Endothelial cell of umbilical vein (primary cell): ENCODE results near the gene NBR1.
"Not testable (repeated sequence)": the region's sequence is repeated elsewhere in the genome, so short reads cannot be mapped to it uniquely, and the experiment has no call there.

Source experiments
- EZH2 ChIP-seq: IDR thresholded peaks from 2 replicates; pipeline ENCODE4 v1.6.1; 2012; ENCODE audit warnings: borderline replicate concordance, low read depth, mild to moderate bottlenecking, moderate library complexity, low read length, inconsistent platforms; ENCODE audit not compliant: severe bottlenecking
- FOS ChIP-seq: IDR thresholded peaks from 2 replicates; pipeline ENCODE4 v1.6.1; 2011; ENCODE audit warnings: mild to moderate bottlenecking, low read length, moderate library complexity, borderline replicate concordance; ENCODE audit not compliant: insufficient read depth
- GATA2 ChIP-seq: IDR thresholded peaks from 2 replicates; pipeline ENCODE4 v1.7.0; 2011; ENCODE audit warnings: low read depth, mild to moderate bottlenecking, moderate library complexity, mixed read lengths, low read length; ENCODE audit not compliant: insufficient read length, insufficient read depth
- JUN ChIP-seq: IDR thresholded peaks from 2 replicates; pipeline ENCODE4 v1.6.1; 2011; ENCODE audit warnings: borderline replicate concordance, low read depth; ENCODE audit not compliant: insufficient read length, insufficient read depth
- MYC ChIP-seq: IDR thresholded peaks from one replicate; pipeline ENCODE4 v1.6.1; 2011; ENCODE audit warnings: mild to moderate bottlenecking, low read depth, low read length
- POLR2A ChIP-seq: IDR thresholded peaks from 2 replicates; pipeline ENCODE4 v1.6.1; 2012; ENCODE audit warnings: low read depth, mild to moderate bottlenecking, control low read depth, low read length
- POLR2AphosphoS5 ChIP-seq: IDR thresholded peaks from 2 replicates; pipeline ENCODE4 v1.6.1; 2012; ENCODE audit warnings: low read depth, mild to moderate bottlenecking, control low read depth, low read length, moderate library complexity; ENCODE audit not compliant: insufficient read depth
- TF ChIP-seq, protein P1 (sequence below), 2 donors: IDR thresholded peaks; 1 replicate in 1 of 2; 2 replicates in 1 of 2; pipeline ENCODE4 v1.5.1; 2011; ENCODE audit warnings: low read length in 2 of 2, mild to moderate bottlenecking in 2 of 2, moderate library complexity in 2 of 2, control low read depth in 1 of 2, inconsistent platforms in 1 of 2, low read depth in 1 of 2; ENCODE audit not compliant: insufficient read depth in 1 of 2; ENCODE audit errors: extremely low read depth in 1 of 2
- TF ChIP-seq, protein P2 (sequence below): IDR thresholded peaks from 2 replicates; pipeline ENCODE4 v1.6.1; 2011; ENCODE audit not compliant: insufficient read depth, insufficient read length

DNA sequence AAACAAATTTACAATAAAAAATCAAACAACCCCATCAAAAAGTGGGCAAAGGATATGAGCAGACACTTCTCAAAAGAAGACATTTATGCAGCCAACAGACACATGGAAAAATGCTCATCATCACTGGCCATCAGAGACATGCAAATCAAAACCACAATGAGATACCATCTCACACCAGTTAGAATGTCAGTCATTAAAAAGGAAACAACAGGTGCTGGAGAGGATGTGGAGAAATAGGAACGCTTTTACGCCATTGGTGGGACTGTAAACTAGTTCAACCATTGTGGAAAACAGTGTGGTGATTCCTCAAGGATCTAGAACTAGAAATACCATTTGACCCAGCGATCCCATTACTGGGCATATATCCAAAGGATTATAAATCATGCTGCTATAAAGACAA is 34.4 kb upstream of the NBR1 start:
- TF ChIP-seq, protein P1, sequence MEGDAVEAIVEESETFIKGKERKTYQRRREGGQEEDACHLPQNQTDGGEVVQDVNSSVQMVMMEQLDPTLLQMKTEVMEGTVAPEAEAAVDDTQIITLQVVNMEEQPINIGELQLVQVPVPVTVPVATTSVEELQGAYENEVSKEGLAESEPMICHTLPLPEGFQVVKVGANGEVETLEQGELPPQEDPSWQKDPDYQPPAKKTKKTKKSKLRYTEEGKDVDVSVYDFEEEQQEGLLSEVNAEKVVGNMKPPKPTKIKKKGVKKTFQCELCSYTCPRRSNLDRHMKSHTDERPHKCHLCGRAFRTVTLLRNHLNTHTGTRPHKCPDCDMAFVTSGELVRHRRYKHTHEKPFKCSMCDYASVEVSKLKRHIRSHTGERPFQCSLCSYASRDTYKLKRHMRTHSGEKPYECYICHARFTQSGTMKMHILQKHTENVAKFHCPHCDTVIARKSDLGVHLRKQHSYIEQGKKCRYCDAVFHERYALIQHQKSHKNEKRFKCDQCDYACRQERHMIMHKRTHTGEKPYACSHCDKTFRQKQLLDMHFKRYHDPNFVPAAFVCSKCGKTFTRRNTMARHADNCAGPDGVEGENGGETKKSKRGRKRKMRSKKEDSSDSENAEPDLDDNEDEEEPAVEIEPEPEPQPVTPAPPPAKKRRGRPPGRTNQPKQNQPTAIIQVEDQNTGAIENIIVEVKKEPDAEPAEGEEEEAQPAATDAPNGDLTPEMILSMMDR (IDR thresholded peaks at IDR 0.05; ENCODE audit: extremely low read depth in 1 of 2, insufficient read depth in 1 of 2, low read depth in 1 of 2, low read length in 2 of 2), result not testable (repeated sequence)
- TF ChIP-seq POLR2A, POLR2AphosphoS5, EZH2, JUN, GATA2, MYC, FOS: not testable (repeated sequence)
- TF ChIP-seq, protein P2, sequence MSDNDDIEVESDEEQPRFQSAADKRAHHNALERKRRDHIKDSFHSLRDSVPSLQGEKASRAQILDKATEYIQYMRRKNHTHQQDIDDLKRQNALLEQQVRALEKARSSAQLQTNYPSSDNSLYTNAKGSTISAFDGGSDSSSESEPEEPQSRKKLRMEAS, result not testable (repeated sequence)
